HG03097 (cell line): ENCODE data around the gene ATP5MG.
A peak's percentile ranks its signal among the peaks of the same experiment; 100 is the strongest.

Source experiments
- ATAC-seq: cut with Tn5 transposase; IDR thresholded peaks from one replicate; pipeline ENCODE4 v1.9.1; 2021; ENCODE audit not compliant: unreplicated experiment, low FRiP score

Gene ATP5MG

DNA sequence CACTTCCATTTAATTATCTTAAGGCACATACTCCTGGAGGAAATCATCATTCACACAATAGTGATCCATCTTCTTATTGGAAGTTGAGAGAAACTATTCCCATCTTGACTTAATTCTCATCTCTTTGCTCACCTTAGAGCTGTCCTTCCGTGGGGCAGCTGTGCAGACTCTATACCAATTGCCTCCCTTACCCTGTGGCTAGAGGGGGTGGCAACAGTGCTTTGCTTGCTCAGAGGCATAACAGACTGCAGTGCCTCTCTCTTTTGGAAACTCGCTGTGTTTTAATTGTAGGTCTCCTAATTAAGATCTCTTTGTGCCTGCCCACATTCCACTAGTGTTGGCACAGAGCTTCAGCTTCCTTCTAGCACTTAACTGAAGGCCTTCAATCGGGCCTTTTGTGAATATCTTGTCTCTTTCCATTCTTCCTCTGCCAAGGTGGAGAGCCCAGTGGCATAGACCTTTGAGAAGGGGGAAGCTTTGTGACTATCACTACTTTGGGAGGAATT lies 40.4 kb downstream of the ATP5MG start:
- ATAC-seq: no peak

DNA sequence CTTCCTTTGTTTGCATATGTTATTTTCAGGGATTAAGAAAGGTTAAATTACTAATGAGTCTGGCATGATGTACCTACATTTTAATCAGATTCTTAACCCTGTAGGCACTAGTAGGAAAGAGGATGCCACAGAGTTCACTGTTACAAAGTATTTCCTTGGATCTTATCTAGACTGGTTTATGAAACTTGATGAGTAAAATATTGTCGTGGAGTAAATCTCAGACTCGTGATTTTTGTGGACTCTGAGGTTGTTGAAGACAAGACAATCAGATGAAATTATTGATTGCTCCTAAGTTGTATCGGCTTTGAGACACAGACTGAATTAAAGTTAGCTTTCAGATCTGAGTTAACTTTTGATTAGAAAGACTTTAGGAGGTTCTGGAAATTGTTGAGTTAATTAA lies 40.9 kb downstream of the ATP5MG start:
- no peak for ATAC-seq

DNA sequence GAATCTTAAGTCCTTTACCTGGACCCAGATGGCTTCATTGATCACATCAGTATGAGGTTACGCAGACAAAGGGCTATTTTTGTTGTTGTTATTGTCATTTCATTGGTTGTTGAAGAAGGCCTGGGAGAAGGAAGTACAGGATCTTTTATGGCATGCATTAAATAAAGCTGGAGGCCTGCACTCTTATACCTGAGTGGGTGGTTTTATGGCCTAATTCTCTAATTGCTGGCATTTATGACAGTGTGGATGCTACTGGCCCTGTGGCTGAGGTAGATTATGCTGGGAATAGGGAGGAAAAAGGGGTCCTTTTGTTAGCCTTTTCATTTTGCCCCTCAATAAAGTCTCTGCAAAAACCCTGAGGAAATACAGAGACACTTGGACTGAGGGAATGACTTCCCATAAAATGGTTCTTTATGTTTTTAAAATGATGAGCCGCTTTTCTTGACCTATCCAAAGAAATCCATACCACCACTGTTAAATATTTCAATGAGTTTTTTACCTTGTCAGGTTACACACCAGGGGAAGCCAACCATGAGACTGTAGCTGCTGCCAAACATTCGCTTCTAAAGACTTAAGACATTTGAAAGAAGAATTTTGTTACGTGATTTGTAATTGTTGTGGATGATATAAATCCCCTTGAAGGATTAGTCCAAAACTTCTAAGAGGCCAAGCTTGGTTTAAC lies 41.6 kb downstream of the ATP5MG start:
- no peak for ATAC-seq

DNA sequence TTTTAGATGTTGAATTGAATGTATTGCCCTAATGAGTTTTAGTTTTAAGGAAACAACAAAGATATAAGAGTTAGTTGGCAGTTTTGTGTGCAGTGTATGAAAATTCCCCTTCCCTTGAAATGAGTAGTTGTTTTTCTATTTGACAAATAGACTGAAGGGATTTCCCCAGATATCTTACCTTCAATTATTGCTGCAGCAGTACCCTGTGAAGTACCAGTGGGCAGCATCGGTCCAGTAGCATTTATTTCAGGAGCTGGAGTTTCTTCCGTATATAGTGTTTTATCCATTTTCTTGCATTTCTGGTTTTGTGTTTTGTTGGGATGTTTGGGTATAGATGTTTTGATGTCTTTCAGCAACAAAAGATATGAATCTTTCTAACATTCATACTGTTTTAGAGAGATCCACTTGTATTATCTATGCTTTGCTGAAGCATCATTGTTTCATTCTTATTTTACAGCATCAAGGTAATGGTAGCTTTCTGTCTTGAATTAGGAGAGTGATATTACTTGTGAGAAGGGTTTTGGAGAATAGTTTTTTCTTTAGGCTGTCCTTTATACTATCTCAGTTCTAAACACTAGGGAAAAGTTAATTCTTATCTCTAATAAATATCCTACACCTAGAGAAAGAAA lies 42.3 kb downstream of the ATP5MG start:
- no peak for ATAC-seq

DNA sequence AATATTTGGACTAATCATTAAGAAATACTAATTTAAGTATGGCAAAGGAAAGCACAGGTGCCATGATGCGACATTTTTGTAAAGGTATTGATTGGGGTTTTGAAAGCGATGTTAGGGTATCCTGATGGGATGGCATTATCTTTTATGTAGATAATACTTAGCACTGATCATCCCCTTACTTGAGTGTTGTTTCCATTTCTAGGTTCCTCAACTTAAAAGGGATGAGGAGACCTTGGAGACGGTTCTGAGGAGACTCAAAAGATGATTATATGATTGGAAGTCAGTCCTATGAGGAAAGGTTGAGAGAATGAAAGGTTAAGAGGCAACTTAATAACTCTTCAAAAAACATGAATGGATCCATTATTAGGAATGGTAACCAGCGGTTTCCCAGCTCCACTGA lies 46.0 kb downstream of the ATP5MG start:
- no peak for ATAC-seq

DNA sequence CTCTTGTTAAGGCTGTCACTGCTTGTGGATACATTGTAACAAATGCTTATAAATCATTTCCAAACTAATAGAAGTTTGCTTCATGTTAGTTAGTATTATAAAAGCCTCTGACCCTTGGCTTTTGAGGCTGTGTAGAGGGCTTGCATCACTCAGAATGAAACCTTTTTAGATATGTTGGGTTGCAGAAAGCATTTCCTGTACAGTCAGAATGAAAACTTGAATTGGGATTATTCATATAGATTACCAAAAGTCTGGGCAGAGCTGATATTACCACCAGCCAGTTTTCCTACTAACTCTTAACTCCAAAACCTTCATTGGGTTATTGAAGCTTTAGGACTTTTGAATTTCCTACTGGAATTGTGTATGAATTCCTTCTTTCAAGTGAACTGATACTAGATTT lies 46.9 kb downstream of the ATP5MG start:
- ATAC-seq: peak; percentile 78

DNA sequence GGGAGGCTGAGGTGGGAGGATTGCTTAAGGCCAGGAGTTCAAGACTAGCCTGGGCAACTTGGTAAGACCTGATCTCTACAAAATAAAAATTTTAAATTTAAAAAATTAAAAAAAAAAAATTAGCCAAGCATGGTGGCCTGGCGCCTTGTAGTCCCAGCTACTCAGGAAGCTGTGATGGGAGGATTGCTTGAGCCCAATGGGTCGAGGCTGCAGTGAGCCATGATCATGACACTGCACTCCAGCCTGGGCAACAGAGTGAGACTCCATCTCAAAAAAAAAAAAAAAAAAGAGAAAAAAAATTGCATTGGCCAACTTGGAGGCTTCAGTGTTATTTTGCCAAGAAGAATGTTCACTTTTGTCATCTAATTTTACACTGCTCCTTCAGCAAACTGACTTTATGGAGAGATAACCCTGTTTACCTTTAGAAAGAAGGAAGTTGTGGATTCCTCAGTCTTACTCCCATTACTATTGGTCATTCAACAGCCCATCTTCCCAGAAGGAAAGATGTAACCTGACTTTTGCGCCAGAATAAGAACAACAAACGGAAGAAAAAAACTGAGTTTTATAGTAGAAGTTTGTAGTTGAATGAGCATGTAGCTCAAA lies 48.0 kb downstream of the ATP5MG start:
- no peak for ATAC-seq

DNA sequence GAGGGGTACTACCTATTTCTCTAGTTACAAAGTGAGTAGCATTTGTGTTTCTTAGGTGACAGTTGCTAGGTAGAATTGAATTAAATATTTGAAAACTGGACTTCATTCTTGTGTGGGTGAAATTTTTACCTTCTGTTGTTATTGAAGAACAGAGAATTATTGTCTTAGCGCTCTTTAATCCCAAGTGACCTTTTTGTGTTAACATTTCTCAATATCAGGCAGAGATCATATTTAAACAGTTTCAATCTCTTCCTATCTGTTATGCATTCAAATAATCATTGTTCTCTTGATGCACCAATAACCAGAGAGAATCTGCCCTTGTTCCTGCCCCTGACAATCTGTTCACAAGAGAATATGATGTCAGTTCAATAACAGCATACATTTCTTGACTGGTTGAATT lies 49.0 kb downstream of the ATP5MG start:
- ATAC-seq: no peak
